ENCODE measurements around the gene GPX8.

The GPX8 gene

GRCh38 chr5:55159763-55160492, at the start of gene GPX8:
Gene GPX8 (plus strand): TSS chr5:55160171. CDS start chr5:55160193, 22 bp downstream.
- DNase-seq (ENCODE audit: low spot score), result peak; percentile 53

- no peak for DNase-seq (ENCODE audit: low spot score)
These were observed 49.8 kb upstream of the GPX8 start for GRCh38 chr5:55110217-55110616.

GRCh38 chr5:55113327-55113726, 46.6 kb upstream of the GPX8 start:
- DNase-seq (ENCODE audit: low spot score), result no peak

GRCh38 chr5:55114061-55114460, 45.9 kb upstream of the GPX8 start:
- DNase-seq (ENCODE audit: low spot score), result no peak

GRCh38 chr5:55123365-55123764, 36.6 kb upstream of the GPX8 start:
- DNase-seq (ENCODE audit: low spot score), result no peak

- DNase-seq (ENCODE audit: low spot score), result no peak
These were observed 25.8 kb upstream of the GPX8 start for GRCh38 chr5:55134053-55134722.

GRCh38 chr5:55136521-55136920, 23.4 kb upstream of the GPX8 start:
- DNase-seq (ENCODE audit: low spot score), result no peak

GRCh38 chr5:55140908-55141665, 18.9 kb upstream of the GPX8 start:
- DNase-seq (ENCODE audit: low spot score), result no peak

GRCh38 chr5:55141945-55142690, 17.9 kb upstream of the GPX8 start:
- DNase-seq (ENCODE audit: low spot score), result no peak

GRCh38 chr5:55143624-55144023, 16.3 kb upstream of the GPX8 start:
- no peak for DNase-seq (ENCODE audit: low spot score)

GRCh38 chr5:55146080-55146479, 13.9 kb upstream of the GPX8 start:
- DNase-seq (ENCODE audit: low spot score), result no peak

GRCh38 chr5:55146543-55147151, 13.3 kb upstream of the GPX8 start:
- DNase-seq (ENCODE audit: low spot score), result peak; percentile 73

GRCh38 chr5:55149308-55149795, 10.6 kb upstream of the GPX8 start:
- DNase-seq (ENCODE audit: low spot score), result no peak

- DNase-seq (ENCODE audit: low spot score), result no peak
These were observed 7.8 kb upstream of the GPX8 start for GRCh38 chr5:55151923-55152842.

GRCh38 chr5:55154873-55155272, 5.1 kb upstream of the GPX8 start:
- DNase-seq (ENCODE audit: low spot score), result no peak

- no peak for DNase-seq (ENCODE audit: low spot score)
These were observed 680 bp downstream of the GPX8 start for GRCh38 chr5:55160493-55161209.

GRCh38 chr5:55162666-55163065, 2.7 kb downstream of the GPX8 start:
- DNase-seq (ENCODE audit: low spot score), result no peak

- DNase-seq (ENCODE audit: low spot score), result no peak
These were observed 11.5 kb downstream of the GPX8 start for GRCh38 chr5:55171471-55171870.

- DNase-seq (ENCODE audit: low spot score), result peak; percentile 87
These were observed 12.3 kb downstream of the GPX8 start for GRCh38 chr5:55172051-55172899.

Data from NAMALWA (cell line).